HEK293 (cell line): Measurements from ENCODE around the gene TMC3.

ENCODE experiments used
- CTCF ChIA-PET: fragments of 350-600 bp; formaldehyde crosslinking; extraction: SDS; loops from one replicate; lab custom pipeline; 2021; ENCODE audit warnings: antibody characterized with exemption; lab: Yijun Ruan, JAX
- POLR2A ChIA-PET: fragments of 300-600 bp; formaldehyde crosslinking; extraction: SDS; loops from one replicate; lab custom pipeline; 2020; ENCODE audit warnings: antibody characterized with exemption, inconsistent platforms; lab: Yijun Ruan, JAX
- H3K27ac ChIP-seq: fragments of 200-500 bp; sonication (Bioruptor generic); 2 replicates; pipeline ENCODE4 v1.5.1; 2014; ENCODE audit warnings: low read depth, low read length, control low read depth, inconsistent platforms; ENCODE audit errors: extremely low read depth
- H3K36me3 ChIP-seq, 2 experiments: fragments of 200-500 bp in 1 of 2; sonication (Bioruptor generic) in 1 of 2; 1 replicate in 1 of 2; 2 replicates in 1 of 2; pipeline ENCODE4 v1.5.1; 2014 to 2017; ENCODE audit warnings: inconsistent platforms in 2 of 2, low read length in 2 of 2; ENCODE audit not compliant: control insufficient read depth in 2 of 2, insufficient read depth in 1 of 2
- H3K4me1 ChIP-seq: fragments of 200-500 bp; sonication (Bioruptor generic); 2 replicates; pipeline ENCODE4 v1.5.1; 2014; ENCODE audit warnings: mild to moderate bottlenecking, low read length, inconsistent platforms; ENCODE audit not compliant: control insufficient read depth, insufficient read depth
- H3K4me3 ChIP-seq: 2 replicates; pipeline ENCODE4 v1.5.1; 2011; ENCODE audit warnings: low read depth, mild to moderate bottlenecking, control low read depth, low read length, moderate library complexity
- H3K9me3 ChIP-seq: fragments of 200-500 bp; sonication (Bioruptor generic); 2 replicates; pipeline ENCODE4 v1.5.1; 2014; ENCODE audit warnings: low read depth, low read length, inconsistent platforms; ENCODE audit not compliant: control insufficient read depth, insufficient read depth
- MZF1 ChIP-seq: fragments of 450-650 bp; formaldehyde crosslinking; IDR thresholded peaks from 2 replicates; pipeline ENCODE4 v1.5.1; 2017; ENCODE audit warnings: missing biosample characterization, missing genetic modification characterization, borderline replicate concordance
- PRDM6 ChIP-seq: fragments of 450-650 bp; formaldehyde crosslinking; IDR thresholded peaks from 2 replicates; pipeline ENCODE4 v1.5.1; 2017; ENCODE audit warnings: missing biosample characterization, missing genetic modification characterization
- ZBTB10 ChIP-seq: fragments of 450-650 bp; formaldehyde crosslinking; IDR thresholded peaks from 2 replicates; pipeline ENCODE4 v1.5.1; 2016; ENCODE audit warnings: missing biosample characterization, missing genetic modification characterization
- ZNF174 ChIP-seq: fragments of 450-650 bp; formaldehyde crosslinking; IDR thresholded peaks from 2 replicates; pipeline ENCODE4 v1.5.0; 2017; ENCODE audit warnings: missing biosample characterization, mild to moderate bottlenecking, missing genetic modification characterization
- ZNF175 ChIP-seq: fragments of 450-650 bp; formaldehyde crosslinking; IDR thresholded peaks from 2 replicates; pipeline ENCODE4 v1.5.1; 2016; ENCODE audit warnings: missing biosample characterization, missing genetic modification characterization
- ZNF19 ChIP-seq: fragments of 450-650 bp; formaldehyde crosslinking; IDR thresholded peaks from 2 replicates; pipeline ENCODE4; 2016; ENCODE audit warnings: missing biosample characterization, missing genetic modification characterization, low read depth
- ZNF311 ChIP-seq: fragments of 450-650 bp; formaldehyde crosslinking; IDR thresholded peaks from 2 replicates; pipeline ENCODE4 v1.5.1; 2017; ENCODE audit warnings: missing biosample characterization, missing genetic modification characterization, borderline replicate concordance
- ZNF362 ChIP-seq: fragments of 450-650 bp; formaldehyde crosslinking; IDR thresholded peaks from 2 replicates; pipeline ENCODE4 v1.5.1; 2016; ENCODE audit warnings: missing biosample characterization, missing genetic modification characterization
- ZNF488 ChIP-seq: fragments of 450-650 bp; formaldehyde crosslinking; IDR thresholded peaks from 2 replicates; pipeline ENCODE4 v1.5.1; 2016; ENCODE audit warnings: missing biosample characterization, missing genetic modification characterization
- ZNF670 ChIP-seq: fragments of 450-650 bp; formaldehyde crosslinking; IDR thresholded peaks from 2 replicates; pipeline ENCODE4 v1.5.1; 2016; ENCODE audit warnings: missing biosample characterization, missing genetic modification characterization, low read depth
- ZNF792 ChIP-seq: fragments of 450-650 bp; formaldehyde crosslinking; IDR thresholded peaks from 2 replicates; pipeline ENCODE4 v1.5.1; 2016; ENCODE audit warnings: missing biosample characterization, missing genetic modification characterization
- ZNF830 ChIP-seq: fragments of 450-650 bp; IDR thresholded peaks from 2 replicates; pipeline ENCODE4 v1.5.0; 2018; ENCODE audit warnings: missing biosample characterization, missing genetic modification characterization, low read depth, mild to moderate bottlenecking, moderate library complexity
- ZSCAN4 ChIP-seq: fragments of 450-650 bp; formaldehyde crosslinking; IDR thresholded peaks from 2 replicates; pipeline ENCODE4 v1.5.1; 2017; ENCODE audit warnings: missing biosample characterization, missing genetic modification characterization

TMC3 gene

GRCh38 chr15:81387621-81388435, 13.8 kb upstream of the TMC3 start:
- Histone ChIP-seq H3K9me3 (no peaks in the 10 kb centered on the region), H3K36me3 (no peaks in the 10 kb centered on the region), H3K4me3 (no peak overlapping the region), H3K27ac (no peak overlapping the region), H3K4me1 (no peaks in the 10 kb centered on the region)
- no peak for TF ChIP-seq ZNF174
- ChIA-PET CTCF (interaction anchor here (0.6 to 2.6 kb wide), 4 partner anchors 12 to 122 kb away, joined by 4 to 16 read pairs (median 10); no protein-coding TSS in a partner anchor), POLR2A (no interaction called here)

- Histone ChIP-seq H3K27ac (no peak overlapping the region), H3K4me1 (no peaks in the 10 kb centered on the region), H3K9me3 (no peaks in the 10 kb centered on the region), H3K4me3 (no peak overlapping the region), H3K36me3 (no peaks in the 10 kb centered on the region)
- ChIA-PET CTCF (interaction anchor here (0.6 to 1.2 kb wide), 2 partner anchors 112 to 232 kb away, joined by 3 to 5 read pairs; no protein-coding TSS in a partner anchor), POLR2A (no interaction called here)
- TF ChIP-seq ZNF792 = no peak
- TF ChIP-seq PRDM6 (tag by site-specific recombination) = peak; percentile 39; the same call in 1 of the 2 replicates
Measured at GRCh38 chr15:81386947-81387346, 12.9 kb upstream of the TMC3 start.

GRCh38 chr15:81385721-81386076, 11.7 kb upstream of the TMC3 start:
- H3K4me1 ChIP-seq = no peaks in the 10 kb centered on the region
- TF ChIP-seq ZNF175 = no peak
- TF ChIP-seq ZNF362 (tag by site-specific recombination) = no peak
- no peak for TF ChIP-seq ZSCAN4
- TF ChIP-seq ZNF311 (tag by site-specific recombination) = no peak
- no peak for TF ChIP-seq ZNF670
- no peak for TF ChIP-seq ZNF830 (tag by site-specific recombination)
- no peak for TF ChIP-seq ZBTB10 (tag by site-specific recombination)
- no peak for TF ChIP-seq ZNF488 (tag by site-specific recombination)
- no peak for TF ChIP-seq MZF1 (tag by site-specific recombination)
- TF ChIP-seq ZNF19 (tag by site-specific recombination) = no peak
- TF ChIP-seq, all 188 proteins: peak for 0
- H3K27ac ChIP-seq = no peak overlapping the region
- H3K4me3 ChIP-seq = no peak overlapping the region
- CTCF ChIA-PET = interaction anchor here (1.3 kb wide), 1 partner anchor 110 kb away, joined by 3 read pairs; no protein-coding TSS in a partner anchor
- no peaks in the 10 kb centered on the region for H3K9me3 ChIP-seq
- no peaks in the 10 kb centered on the region for H3K36me3 ChIP-seq
- POLR2A ChIA-PET = no interaction called here
